HUES64 (cell line): ENCODE measurements around the gene TLE6.

Source experiments
- H3K27ac ChIP-seq: 2 replicates; pipeline ENCODE4 v1.7.0; 2013; ENCODE audit warnings: low read depth, low read length, inconsistent platforms
- H3K27me3 ChIP-seq: 2 replicates; pipeline ENCODE4 v1.6.1; 2013; ENCODE audit warnings: mild to moderate bottlenecking, low read length; ENCODE audit not compliant: insufficient read depth
- H3K36me3 ChIP-seq: 2 replicates; pipeline ENCODE4 v1.6.1; 2013; ENCODE audit warnings: mild to moderate bottlenecking, low read length; ENCODE audit not compliant: insufficient read depth
- H3K4me1 ChIP-seq: 2 replicates; pipeline ENCODE4 v1.6.1; 2013; ENCODE audit warnings: mild to moderate bottlenecking, low read length, moderate library complexity; ENCODE audit not compliant: insufficient read depth
- H3K4me3 ChIP-seq: 2 replicates; pipeline ENCODE4 v1.5.1; 2013; ENCODE audit warnings: mild to moderate bottlenecking, low read length, moderate library complexity
- H3K9ac ChIP-seq: 2 replicates; pipeline ENCODE4 v1.6.1; 2013; ENCODE audit warnings: mild to moderate bottlenecking, low read depth, low read length
- H3K9me3 ChIP-seq: 2 replicates; pipeline ENCODE4 v1.6.1; 2013; ENCODE audit warnings: low read depth, low read length; ENCODE audit not compliant: insufficient read depth
- WGBS: fragments of 150-250, 120-280 bp; methylation state at CpG from one replicate; pipeline ENCODE4 v1.1.7; 2013; ENCODE audit warnings: missing lambda C conversion rate; 5-methylcytosine and 5-hydroxymethylcytosine counted together

The TLE6 gene

DNA sequence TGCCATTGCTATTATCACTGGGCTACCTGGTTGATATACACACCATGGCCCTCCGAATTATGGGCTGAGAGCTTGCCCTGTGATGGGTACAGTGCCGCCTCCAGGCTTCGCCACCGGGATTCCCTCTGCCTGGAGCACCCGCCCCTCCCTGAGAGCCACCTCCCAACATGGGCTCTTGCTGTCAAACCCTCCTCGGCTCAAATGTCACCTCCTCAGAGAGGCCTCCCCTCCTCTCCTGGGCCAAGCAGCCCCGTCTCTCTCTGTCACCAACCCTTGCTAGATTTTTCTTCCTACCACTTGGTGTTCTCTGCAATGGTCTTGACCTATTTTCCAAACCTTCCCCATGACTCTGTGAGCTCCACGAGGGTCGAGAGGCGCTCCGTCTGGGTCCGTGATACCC is 64.0 kb downstream of the TLE6 start:
- no peak overlapping the region for H3K9ac ChIP-seq
- no peak overlapping the region; the same call in 1 of the 2 replicates for H3K27ac ChIP-seq
- peaks cover 56% of the 10 kb centered on the region for H3K27me3 ChIP-seq
- peak overlapping the region; percentile 36 for H3K4me3 ChIP-seq
- H3K4me1 ChIP-seq, result peaks cover 9% of the 10 kb centered on the region
- WGBS, result 22% methylated on average over 12 of the region's 12 CpGs
- H3K9me3 ChIP-seq, result no peaks in the 10 kb centered on the region
- no peaks in the 10 kb centered on the region for H3K36me3 ChIP-seq

- Histone ChIP-seq H3K9me3 (no peaks in the 10 kb centered on the region), H3K4me3 (peak overlapping the region; percentile 44), H3K4me1 (peaks cover 9% of the 10 kb centered on the region), H3K9ac (no peak overlapping the region), H3K27ac (peak overlapping the region; percentile 23; the same call in 1 of the 2 replicates), H3K36me3 (no peaks in the 10 kb centered on the region), H3K27me3 (peaks cover 56% of the 10 kb centered on the region)
- 5% methylated on average over 37 of the region's 40 CpGs for WGBS
These were observed 64.6 kb downstream of the TLE6 start for GRCh38 chr19:3041761-3042620.

- Histone ChIP-seq H3K9me3 (no peaks in the 10 kb centered on the region), H3K27ac (no peak overlapping the region), H3K4me1 (peaks cover 9% of the 10 kb centered on the region), H3K4me3 (peak overlapping the region; percentile 44), H3K27me3 (peaks cover 54% of the 10 kb centered on the region), H3K36me3 (no peaks in the 10 kb centered on the region), H3K9ac (no peak overlapping the region)
- WGBS, result 55% methylated on average over 14 of the region's 15 CpGs
These were observed 65.4 kb downstream of the TLE6 start for GRCh38 chr19:3042621-3043267.
